ENCODE results near the gene PHACTR1.

GRCh38 chr6:13065581-13065980 is 349.0 kb downstream of the PHACTR1 start:
- TF ChIP-seq POLR2A (IDR thresholded peaks at IDR 0.05; ENCODE audit: low read depth, low read length) (no peak), POLR2AphosphoS5 (IDR thresholded peaks at IDR 0.05; ENCODE audit: low read depth, low read length) (no peak)

All from GM12892 (cell line).